ENCODE measurements around the gene UPF1.

GRCh38 chr19:18788529-18789421, 43.0 kb upstream of the UPF1 start:
- TF ChIP-seq, protein P1, sequence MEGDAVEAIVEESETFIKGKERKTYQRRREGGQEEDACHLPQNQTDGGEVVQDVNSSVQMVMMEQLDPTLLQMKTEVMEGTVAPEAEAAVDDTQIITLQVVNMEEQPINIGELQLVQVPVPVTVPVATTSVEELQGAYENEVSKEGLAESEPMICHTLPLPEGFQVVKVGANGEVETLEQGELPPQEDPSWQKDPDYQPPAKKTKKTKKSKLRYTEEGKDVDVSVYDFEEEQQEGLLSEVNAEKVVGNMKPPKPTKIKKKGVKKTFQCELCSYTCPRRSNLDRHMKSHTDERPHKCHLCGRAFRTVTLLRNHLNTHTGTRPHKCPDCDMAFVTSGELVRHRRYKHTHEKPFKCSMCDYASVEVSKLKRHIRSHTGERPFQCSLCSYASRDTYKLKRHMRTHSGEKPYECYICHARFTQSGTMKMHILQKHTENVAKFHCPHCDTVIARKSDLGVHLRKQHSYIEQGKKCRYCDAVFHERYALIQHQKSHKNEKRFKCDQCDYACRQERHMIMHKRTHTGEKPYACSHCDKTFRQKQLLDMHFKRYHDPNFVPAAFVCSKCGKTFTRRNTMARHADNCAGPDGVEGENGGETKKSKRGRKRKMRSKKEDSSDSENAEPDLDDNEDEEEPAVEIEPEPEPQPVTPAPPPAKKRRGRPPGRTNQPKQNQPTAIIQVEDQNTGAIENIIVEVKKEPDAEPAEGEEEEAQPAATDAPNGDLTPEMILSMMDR (IDR thresholded peaks at IDR 0.05; ENCODE audit: insufficient read depth, low read length, poor library complexity, severe bottlenecking) = no peak
- TF ChIP-seq EZH2phosphoT487 (conservative IDR thresholded peaks at IDR 0.05; ENCODE audit: low read length) = no peak
